Measurements from ENCODE around the gene OR1E1. TPM values are rescaled to one million over a fixed set of nuclear protein-coding genes. Genes with fewer than 3 reads are reported as not detected.

The OR1E1 gene, protein sequence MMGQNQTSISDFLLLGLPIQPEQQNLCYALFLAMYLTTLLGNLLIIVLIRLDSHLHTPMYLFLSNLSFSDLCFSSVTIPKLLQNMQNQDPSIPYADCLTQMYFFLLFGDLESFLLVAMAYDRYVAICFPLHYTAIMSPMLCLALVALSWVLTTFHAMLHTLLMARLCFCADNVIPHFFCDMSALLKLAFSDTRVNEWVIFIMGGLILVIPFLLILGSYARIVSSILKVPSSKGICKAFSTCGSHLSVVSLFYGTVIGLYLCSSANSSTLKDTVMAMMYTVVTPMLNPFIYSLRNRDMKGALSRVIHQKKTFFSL
- total RNA-seq: not detected in 2 replicates

DNA sequence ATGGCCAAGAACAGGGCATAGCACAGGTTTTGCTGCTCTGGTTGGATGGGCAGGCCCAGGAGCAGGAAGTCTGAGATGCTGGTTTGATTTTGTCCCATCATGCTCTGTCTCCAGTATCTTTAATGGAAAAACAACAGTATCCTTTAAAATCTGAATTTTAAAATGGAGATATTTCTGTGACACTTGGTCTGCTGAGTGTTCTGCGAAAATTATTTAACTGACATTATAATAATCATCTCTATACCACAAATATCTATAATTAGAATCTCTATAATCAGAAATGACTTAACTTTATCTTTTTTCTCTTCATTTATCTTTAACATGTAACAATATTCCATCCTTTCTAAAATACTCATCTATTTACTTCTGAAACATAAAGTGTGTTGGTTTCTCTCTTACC lies at the start of gene OR1E1:
OR1E1 (minus strand) TSS at position 101 of the 400 bp plus-strand sequence; CDS start at position 101, 0 bp downstream.

DNA sequence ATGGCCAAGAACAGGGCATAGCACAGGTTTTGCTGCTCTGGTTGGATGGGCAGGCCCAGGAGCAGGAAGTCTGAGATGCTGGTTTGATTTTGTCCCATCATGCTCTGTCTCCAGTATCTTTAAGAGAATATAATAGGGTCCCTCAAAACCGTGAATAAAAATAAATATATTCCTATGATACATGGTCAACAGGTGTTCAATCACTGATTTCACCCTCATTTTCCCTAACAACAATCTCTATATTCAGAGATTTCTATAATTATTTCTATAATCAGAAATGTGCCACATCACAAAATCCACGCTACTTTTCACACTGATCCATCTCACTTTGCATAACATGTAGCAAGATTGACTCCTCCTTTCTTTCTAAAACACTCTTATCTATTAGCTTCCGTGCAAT lies 35.5 kb upstream of the OR1E1 start, which contains the start of gene OR1E2:
OR1E2 (minus strand) TSS at position 101 of the 400 bp plus-strand sequence; CDS start at position 101, 0 bp downstream.

DNA sequence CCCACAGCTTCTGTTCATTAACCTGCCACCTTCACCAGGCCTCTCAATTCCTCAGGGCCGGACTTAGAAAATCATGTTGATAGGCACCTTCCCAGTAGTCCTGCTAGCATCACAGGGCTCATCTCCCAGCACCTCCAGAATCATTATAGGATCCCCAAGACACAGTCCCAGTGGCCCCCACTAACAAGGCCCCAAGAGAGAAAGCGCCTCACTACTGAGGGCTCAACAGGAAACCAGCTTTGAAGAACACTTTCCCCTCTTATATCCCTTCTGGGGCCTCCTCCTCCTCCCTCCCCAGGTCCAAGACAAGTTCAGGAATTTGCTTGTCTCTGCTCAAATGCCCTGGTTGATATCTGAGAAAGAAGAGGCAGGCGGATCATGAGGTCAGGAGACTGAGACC lies 12.9 kb upstream of the OR1E1 start, which contains the start of gene OR3A3:
OR3A3 (plus strand) TSS at position 301 of the 400 bp plus-strand sequence.

DNA sequence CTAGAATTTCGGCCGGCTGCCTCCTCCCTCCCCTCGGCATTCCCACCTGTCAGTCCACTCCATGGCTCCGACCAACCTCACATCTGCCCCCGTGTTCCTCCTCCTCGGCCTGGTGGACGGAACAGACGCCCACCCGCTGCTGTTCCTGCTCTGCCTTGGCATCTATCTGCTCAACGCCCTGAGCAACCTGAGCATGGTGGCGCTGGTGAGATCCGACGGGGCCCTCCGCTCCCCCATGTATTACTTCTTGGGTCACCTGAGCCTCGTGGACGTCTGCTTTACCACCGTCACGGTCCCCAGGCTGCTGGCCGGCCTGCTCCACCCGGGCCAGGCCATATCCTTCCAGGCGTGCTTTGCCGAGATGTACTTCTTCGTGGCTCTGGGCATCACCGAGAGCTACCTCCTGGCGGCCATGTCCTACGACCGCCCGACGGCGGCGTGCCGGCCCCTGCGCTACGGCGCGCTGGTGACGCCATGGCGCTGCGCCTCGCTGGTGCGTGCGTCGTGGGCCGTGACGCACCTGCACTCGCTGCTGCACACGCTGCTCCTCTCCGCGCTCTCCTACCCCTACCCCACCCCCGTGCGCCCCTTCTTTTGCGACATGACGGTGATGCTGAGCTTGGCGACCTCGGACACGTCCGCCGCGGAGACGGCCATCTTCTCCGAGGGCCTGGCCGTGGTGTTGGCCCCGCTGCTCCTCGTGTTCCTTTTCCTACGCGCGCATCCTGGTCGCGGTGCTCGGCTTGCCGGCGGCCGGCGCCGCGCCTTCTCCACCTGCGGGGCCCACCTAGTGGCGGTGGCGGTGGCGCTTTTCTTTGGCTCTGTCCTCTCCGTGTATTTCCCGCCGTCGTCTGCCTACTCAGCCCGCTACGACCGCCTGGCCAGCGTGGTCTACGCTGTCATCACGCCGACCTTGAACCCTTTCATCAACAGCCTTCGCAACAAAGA lies 12.1 kb downstream of the OR1E1 start, which contains the start of gene OR3A2:
OR3A2 (minus strand) TSS at position 440 of the 948 bp plus-strand sequence.

Other genes with a start within 250 kb of the OR1E1 start
- gene OR1A2, start 200.9 kb downstream of the OR1E1 start, total RNA-seq: not detected in 2 replicates
- gene OR1A1, start 190.7 kb downstream of the OR1E1 start, total RNA-seq: not detected in 2 replicates
- gene OR3A1, start 100.0 kb downstream of the OR1E1 start, total RNA-seq: not detected in 2 replicates
- gene OR3A2, start 12.1 kb downstream of the OR1E1 start, total RNA-seq: not detected in 2 replicates
- not detected in 2 replicates for gene OR3A3, start 13.0 kb upstream of the OR1E1 start, total RNA-seq
- not detected in 2 replicates for gene OR1E2, start 35.4 kb upstream of the OR1E1 start, total RNA-seq
- gene SPATA22, start 73.4 kb upstream of the OR1E1 start, total RNA-seq: not detected in 2 replicates
- under 0.01 TPM in 1 of 2 replicates, not detected in the other for gene ASPA, start 77.6 kb upstream of the OR1E1 start, total RNA-seq
- under 0.01 and 0.30 TPM in 2 replicates for gene TRPV3, start 159.4 kb upstream of the OR1E1 start, total RNA-seq
- gene TRPV1, start 211.0 kb upstream of the OR1E1 start, total RNA-seq: 0.50 and 1.0 TPM in 2 replicates
- gene SHPK, start 237.8 kb upstream of the OR1E1 start, total RNA-seq: 17.3 and 17.5 TPM in 2 replicates
- 18.7 and 19.9 TPM in 2 replicates for gene CTNS, start 238.3 kb upstream of the OR1E1 start, total RNA-seq